22Rv1 (cell line): ENCODE measurements around the gene RFC2.

Experiments
- CTCF ChIP-seq: fragments of 450-650 bp; IDR thresholded peaks from 2 replicates; pipeline ENCODE4 v1.5.1; 2017; ENCODE audit warnings: mild to moderate bottlenecking
- ZFX ChIP-seq: fragments of 450-650 bp; IDR thresholded peaks from 2 replicates; pipeline ENCODE4 v1.6.1; 2017; ENCODE audit warnings: antibody characterized with exemption, borderline replicate concordance

DNA sequence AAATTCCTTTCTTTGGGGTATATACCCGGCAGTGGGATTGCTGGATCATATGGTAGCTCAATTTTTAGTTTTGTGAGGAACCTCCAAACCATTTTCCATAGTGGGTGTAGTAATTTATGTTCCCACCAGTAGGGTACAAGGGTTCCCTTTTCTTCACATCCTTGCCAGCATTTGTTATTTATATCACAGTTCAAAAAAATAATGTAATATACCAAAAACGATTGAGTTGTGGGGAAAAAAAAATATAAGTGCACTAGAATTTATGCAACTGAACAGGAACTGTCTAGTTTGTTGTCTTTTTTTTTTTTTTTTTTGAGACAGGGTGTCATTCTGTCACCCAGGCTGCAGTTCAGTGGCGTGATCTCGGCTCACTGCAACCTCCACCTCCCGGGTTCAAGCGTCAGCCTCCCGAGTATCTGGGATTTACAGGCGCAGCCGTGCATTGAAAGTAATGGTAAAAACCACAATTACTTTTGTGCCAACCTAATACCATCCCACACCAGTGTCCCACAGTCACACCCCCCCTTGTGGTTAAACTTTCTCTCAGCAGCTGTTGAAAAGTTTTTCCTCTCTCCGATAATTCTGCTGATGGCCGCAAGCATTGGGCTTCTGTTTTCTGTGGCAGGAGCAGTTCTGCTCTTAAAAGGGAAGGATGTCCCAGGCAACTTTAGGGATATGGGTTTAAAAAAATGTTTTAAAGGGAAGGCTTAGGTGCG lies 51.2 kb downstream of the RFC2 start:
- peak; percentile 67 for TF ChIP-seq CTCF
- no peak for TF ChIP-seq ZFX
